Activated T-cell treated with anti-CD3 and anti-CD28 coated beads, Interleukin-2, amount 50 U/mL, for 72 hours (primary cell): Measurements from ENCODE around the gene OPRM1. TPM values are rescaled to one million over a fixed set of nuclear protein-coding genes. Genes with fewer than 3 reads are reported as not detected.

Experiments
- ATAC-seq, 2 donors: fragments of 150-1000 bp; cut with Tn5 transposase; replicated peaks in 1 of 2; 2 replicates each; pipeline ENCODE4 v1.10.0; 2021; ENCODE audit warnings: moderate library complexity in 2 of 2, mild to moderate bottlenecking in 1 of 2
- DNase-seq, 2 donors: peaks; one replicate each; pipeline ENCODE4 v3.0.0; 2021 to 2022; ENCODE audit warnings: mixed read lengths in 1 of 2
- H3K27ac Mint-ChIP-seq: one replicate; pipeline ENCODE4 v1.8.0; 2022; ENCODE audit warnings: mild to moderate bottlenecking, moderate library complexity, mixed read lengths
- H3K27me3 Mint-ChIP-seq: one replicate; pipeline ENCODE4 v1.8.0; 2022; ENCODE audit warnings: low read depth, mixed read lengths
- H3K36me3 Mint-ChIP-seq, 2 donors: one replicate each; pipeline ENCODE4 v1.8.0; 2022; ENCODE audit warnings: mixed read lengths in 2 of 2, mild to moderate bottlenecking in 1 of 2; ENCODE audit not compliant: insufficient read depth in 2 of 2
- H3K4me1 Mint-ChIP-seq: one replicate; pipeline ENCODE4 v1.8.0; 2022; ENCODE audit warnings: low read depth, mixed read lengths
- H3K4me3 Mint-ChIP-seq, 2 donors: one replicate each; pipeline ENCODE4 v1.8.0; 2022; ENCODE audit warnings: mild to moderate bottlenecking in 2 of 2, mixed read lengths in 2 of 2, moderate library complexity in 2 of 2
- H3K9me3 Mint-ChIP-seq, 2 donors: one replicate each; pipeline ENCODE4 v1.8.0; 2022; ENCODE audit warnings: mixed read lengths in 2 of 2
- total RNA-seq, 2 donors: library from RNA; stranded (reverse); gene quantifications; one replicate each; pipeline ENCODE4 v1.2.3, GENCODE V29; 2022

The OPRM1 gene
- total RNA-seq, 2 donors from 2014 or later = not detected

DNA sequence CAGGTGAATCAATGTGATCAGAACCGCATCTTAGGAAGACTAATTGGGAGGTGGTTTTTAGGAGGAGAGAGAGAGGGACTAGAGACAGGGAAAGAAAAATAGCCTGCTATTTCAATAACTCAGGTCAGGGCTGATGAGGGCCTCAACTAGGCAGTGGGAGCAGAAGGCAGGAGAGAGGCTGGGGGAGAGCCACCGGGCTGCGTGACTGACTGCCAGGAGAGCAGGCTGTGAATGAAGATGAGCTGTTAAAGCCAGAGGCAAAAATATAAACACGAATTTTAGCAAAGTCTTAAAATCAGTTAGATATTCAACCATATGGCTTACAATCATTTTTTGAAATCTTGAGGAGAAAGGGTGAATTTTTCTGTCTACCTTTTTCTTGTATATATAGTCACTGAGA, 168.0 kb downstream of the OPRM1 start:
- DNase-seq (no peak), ATAC-seq (no peak)
- Mint-ChIP-seq H3K27ac (no peak overlapping the region), H3K4me3 (no peak overlapping the region), H3K36me3 (peaks cover 7 to 25% of the 10 kb centered on the region in 2 donors), H3K27me3 (no peaks in the 10 kb centered on the region), H3K9me3 (no peaks in the 10 kb centered on the region), H3K4me1 (peaks cover 38% of the 10 kb centered on the region)

DNA sequence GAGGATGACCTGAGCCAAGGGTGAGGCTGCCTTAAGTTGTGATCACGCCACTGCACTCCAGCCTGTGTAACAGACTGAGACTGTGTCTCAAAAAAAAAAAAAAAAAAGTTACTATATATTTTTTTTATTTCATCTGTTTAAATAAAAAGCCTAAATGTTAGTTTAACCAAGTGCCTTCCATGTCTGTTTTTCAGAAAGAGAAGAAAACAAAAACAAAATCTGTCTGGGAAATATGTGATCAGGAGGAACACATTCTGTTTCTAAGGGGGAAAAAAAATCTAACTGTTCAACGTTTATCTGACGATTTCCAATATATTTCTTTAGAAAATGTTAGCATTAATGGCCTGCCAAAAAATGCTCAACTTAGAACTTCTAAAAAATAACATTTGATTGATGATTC, 170.5 kb downstream of the OPRM1 start:
- H3K9me3 Mint-ChIP-seq = no peaks in the 10 kb centered on the region
- H3K27ac Mint-ChIP-seq = no peak overlapping the region
- H3K36me3 Mint-ChIP-seq = peaks cover 3 to 16% of the 10 kb centered on the region in 2 donors

DNA sequence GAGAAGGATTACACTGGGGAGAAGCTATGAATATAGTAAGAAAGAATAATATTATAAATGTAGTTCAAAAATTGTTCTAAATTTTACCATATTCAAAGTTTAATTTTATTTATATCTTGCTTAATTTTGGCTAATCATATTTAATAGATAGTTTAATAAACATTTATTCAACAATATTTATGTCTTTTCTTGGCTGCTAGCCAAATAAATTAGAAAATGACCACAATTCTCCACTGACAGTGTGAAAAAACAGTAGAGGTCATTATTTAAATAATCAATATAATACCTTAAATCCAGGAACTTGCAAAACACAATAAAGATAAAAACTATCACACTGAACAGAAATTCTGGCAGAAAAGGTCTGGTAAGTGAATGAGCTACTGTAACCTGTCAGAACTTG, 171.6 kb downstream of the OPRM1 start:
- H3K4me1 Mint-ChIP-seq = peaks cover 29% of the 10 kb centered on the region
- no peak for DNase-seq
- no peak for ATAC-seq
- H3K27ac Mint-ChIP-seq = peak overlapping the region; percentile 12
- no peaks in the 10 kb centered on the region for H3K9me3 Mint-ChIP-seq
- no peaks in the 10 kb centered on the region for H3K27me3 Mint-ChIP-seq
- no peak overlapping the region for H3K4me3 Mint-ChIP-seq
- H3K36me3 Mint-ChIP-seq = peaks cover 2 to 16% of the 10 kb centered on the region in 2 donors

More for the DNA sequence above, 170.5 kb downstream of the OPRM1 start:
- H3K4me3 Mint-ChIP-seq = no peak overlapping the region
- no peaks in the 10 kb centered on the region for H3K27me3 Mint-ChIP-seq
- peaks cover 25% of the 10 kb centered on the region for H3K4me1 Mint-ChIP-seq
- no peak for ATAC-seq
- DNase-seq = no peak

DNA sequence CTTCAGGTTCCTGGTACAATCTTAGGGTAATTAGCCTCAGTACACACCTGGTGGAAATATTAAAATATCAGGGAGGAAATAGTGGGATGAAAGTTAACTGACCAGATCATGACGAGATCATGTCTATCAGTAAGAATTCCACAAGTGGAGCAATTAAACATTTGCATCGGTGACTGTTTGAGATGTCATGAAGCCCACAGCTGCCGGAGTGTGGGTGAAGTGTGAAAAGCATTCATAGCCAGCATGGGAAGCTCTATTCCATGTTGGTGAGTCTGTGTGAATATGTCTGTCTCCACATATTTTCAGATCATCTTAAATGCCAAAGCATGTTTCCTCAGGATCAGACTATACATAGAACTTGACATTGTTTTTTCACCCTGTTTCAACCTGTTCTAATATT, 174.7 kb downstream of the OPRM1 start:
- peaks cover 41% of the 10 kb centered on the region for H3K4me1 Mint-ChIP-seq
- H3K9me3 Mint-ChIP-seq = no peaks in the 10 kb centered on the region
- DNase-seq (no peak), ATAC-seq (no peak)
- no peak overlapping the region for H3K4me3 Mint-ChIP-seq
- peaks cover 0 to 3% of the 10 kb centered on the region in 2 donors for H3K36me3 Mint-ChIP-seq
- no peak overlapping the region for H3K27ac Mint-ChIP-seq
- no peaks in the 10 kb centered on the region for H3K27me3 Mint-ChIP-seq

DNA sequence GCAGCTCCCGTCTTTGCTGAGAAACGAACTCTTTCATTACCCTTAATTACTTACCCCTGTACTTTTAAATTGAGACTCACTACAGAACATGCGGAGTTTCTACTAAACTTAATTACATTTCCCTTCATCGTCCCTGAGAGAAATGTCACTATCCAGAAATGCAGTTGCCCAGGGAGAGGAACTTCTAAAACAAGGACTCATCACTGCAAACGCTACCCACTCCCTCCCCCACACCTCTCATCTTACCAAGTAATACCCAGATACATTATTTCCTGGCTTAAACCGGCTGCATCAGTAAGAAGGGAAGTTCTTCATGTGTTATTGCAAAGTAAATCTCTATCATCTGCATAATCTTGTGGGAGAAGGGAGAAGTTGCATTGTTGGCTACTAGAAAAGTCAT, 179.3 kb downstream of the OPRM1 start:
- H3K27me3 Mint-ChIP-seq = no peaks in the 10 kb centered on the region
- no peak for DNase-seq
- peak overlapping the region; percentile 68 to 80 for H3K4me3 Mint-ChIP-seq
- peak; percentile 55 to 73 for ATAC-seq
- peaks cover 0 to 5% of the 10 kb centered on the region in 2 donors for H3K36me3 Mint-ChIP-seq
- H3K9me3 Mint-ChIP-seq = no peaks in the 10 kb centered on the region
- peaks cover 62% of the 10 kb centered on the region for H3K4me1 Mint-ChIP-seq
- peak overlapping the region; percentile 86 for H3K27ac Mint-ChIP-seq

- DNase-seq (no peak), ATAC-seq (no peak)
- no peaks in the 10 kb centered on the region for H3K9me3 Mint-ChIP-seq
- no peaks in the 10 kb centered on the region for H3K27me3 Mint-ChIP-seq
- no peak overlapping the region for H3K27ac Mint-ChIP-seq
- H3K4me1 Mint-ChIP-seq = peaks cover 67% of the 10 kb centered on the region
- peak overlapping the region; percentile 68 to 80 for H3K4me3 Mint-ChIP-seq
- peaks cover 0 to 5% of the 10 kb centered on the region in 2 donors for H3K36me3 Mint-ChIP-seq
Measured at GRCh38 chr6:154218787-154219186, 179.7 kb downstream of the OPRM1 start.

GRCh38 chr6:154219250-154219649, 180.2 kb downstream of the OPRM1 start:
- DNase-seq (no peak), ATAC-seq (no peak)
- H3K27ac Mint-ChIP-seq = no peak overlapping the region
- peaks cover 0 to 5% of the 10 kb centered on the region in 2 donors for H3K36me3 Mint-ChIP-seq
- peaks cover 67% of the 10 kb centered on the region for H3K4me1 Mint-ChIP-seq
- peak overlapping the region; percentile 68 to 80 for H3K4me3 Mint-ChIP-seq
- H3K27me3 Mint-ChIP-seq = no peaks in the 10 kb centered on the region
- no peaks in the 10 kb centered on the region for H3K9me3 Mint-ChIP-seq

DNA sequence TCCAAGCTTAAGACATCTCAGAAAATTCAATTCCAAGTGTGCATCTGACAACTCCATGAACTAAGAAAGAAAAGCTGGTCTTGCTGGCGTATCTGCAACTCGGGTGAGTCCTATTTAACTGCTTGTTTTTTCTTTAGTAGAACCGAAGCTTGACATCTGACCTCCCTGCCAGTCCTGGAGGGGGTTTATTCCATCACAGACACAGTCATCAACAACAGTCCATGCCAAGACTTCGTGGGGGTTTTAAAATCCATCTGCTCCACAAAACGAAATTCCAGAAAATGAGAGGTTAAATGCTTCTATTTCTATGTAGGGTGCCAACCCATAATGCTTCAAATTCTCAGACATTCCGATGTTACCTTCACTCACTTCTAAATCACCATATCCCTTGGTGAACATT, 183.7 kb downstream of the OPRM1 start:
- Mint-ChIP-seq H3K27ac (no peak overlapping the region), H3K36me3 (peaks cover 0 to 6% of the 10 kb centered on the region in 2 donors), H3K9me3 (no peaks in the 10 kb centered on the region), H3K27me3 (no peaks in the 10 kb centered on the region), H3K4me3 (peak overlapping the region in 1 of 2 donors; percentile 21), H3K4me1 (peaks cover 73% of the 10 kb centered on the region)
- ATAC-seq (no peak), DNase-seq (no peak)

DNA sequence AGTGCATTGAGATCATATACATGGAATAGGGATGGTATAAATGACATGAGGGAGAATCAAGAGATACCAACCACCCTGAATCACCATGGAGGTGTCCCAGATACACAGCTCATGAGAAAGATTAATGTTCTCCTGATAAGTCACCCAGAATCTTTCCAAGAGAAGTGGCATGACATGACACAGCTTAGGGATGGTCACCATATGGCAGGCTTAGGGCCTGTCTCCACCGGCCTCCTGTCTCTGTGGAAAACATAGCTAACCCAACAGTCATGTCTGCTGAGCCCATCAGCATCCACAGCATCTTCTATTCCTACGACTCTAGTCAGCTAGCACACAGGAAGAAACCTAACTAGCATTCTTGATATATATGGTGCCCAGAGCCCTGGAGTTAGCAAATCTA, 184.3 kb downstream of the OPRM1 start:
- H3K36me3 Mint-ChIP-seq = peaks cover 0 to 6% of the 10 kb centered on the region in 2 donors

DNA sequence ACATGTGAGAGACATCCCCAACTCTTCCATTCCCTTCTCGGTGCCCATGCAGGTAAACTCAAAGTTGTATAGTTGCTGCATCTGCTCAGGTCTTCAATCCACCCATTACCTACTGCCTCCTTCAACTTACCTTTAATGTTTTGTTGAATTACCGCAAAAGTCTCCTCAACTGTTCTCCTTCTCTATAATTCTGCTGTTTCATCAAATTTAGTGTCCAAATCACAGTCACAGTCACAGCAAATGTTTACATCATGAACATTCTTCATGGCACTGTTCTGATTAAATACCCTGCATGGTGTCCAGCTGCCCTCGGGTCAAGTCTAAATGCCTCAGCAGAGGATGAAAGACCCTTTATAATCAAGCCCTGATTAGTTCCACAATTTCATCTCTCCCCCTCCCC, 187.4 kb downstream of the OPRM1 start:
- peaks cover 86% of the 10 kb centered on the region for H3K4me1 Mint-ChIP-seq
- H3K36me3 Mint-ChIP-seq = peaks cover 0 to 7% of the 10 kb centered on the region in 2 donors

More for the DNA sequence above, 184.3 kb downstream of the OPRM1 start:
- H3K27ac Mint-ChIP-seq = no peak overlapping the region
- H3K4me1 Mint-ChIP-seq = peaks cover 72% of the 10 kb centered on the region
- ATAC-seq (peak in 1 of 2 donors; percentile 32), DNase-seq (no peak)
- H3K9me3 Mint-ChIP-seq = no peaks in the 10 kb centered on the region
- H3K4me3 Mint-ChIP-seq = peak overlapping the region; percentile 7 to 80
- H3K27me3 Mint-ChIP-seq = no peaks in the 10 kb centered on the region

GRCh38 chr6:154227862-154228520, 189.0 kb downstream of the OPRM1 start:
- H3K4me3 Mint-ChIP-seq = peak overlapping the region in 1 of 2 donors; percentile 15

More for the DNA sequence above, 187.4 kb downstream of the OPRM1 start:
- Mint-ChIP-seq H3K9me3 (no peaks in the 10 kb centered on the region), H3K27ac (peak overlapping the region; percentile 13), H3K4me3 (peak overlapping the region in 1 of 2 donors; percentile 23), H3K27me3 (no peaks in the 10 kb centered on the region)
- DNase-seq (no peak), ATAC-seq (no peak)

DNA sequence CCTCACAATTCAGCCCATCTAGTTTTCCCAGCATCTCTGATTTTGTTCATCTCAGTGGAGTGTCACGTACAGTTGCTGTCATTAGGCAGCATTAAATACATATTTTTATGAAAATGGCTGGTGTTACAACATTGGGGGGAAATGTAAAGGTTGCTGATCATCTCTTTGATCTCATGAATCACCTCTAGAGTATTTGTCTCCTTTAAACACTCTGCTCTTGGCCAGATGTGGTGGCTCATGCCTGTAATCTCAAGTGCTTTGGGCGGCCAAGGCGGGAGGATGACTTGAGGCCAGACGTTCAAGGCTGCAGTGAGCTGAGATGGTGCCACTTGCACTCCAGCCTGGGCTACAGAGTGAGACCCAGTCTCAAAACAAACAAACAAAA, 189.5 kb downstream of the OPRM1 start:
- Mint-ChIP-seq H3K36me3 (peaks cover 0 to 7% of the 10 kb centered on the region in 2 donors), H3K9me3 (no peaks in the 10 kb centered on the region), H3K27ac (peak overlapping the region; percentile 52), H3K27me3 (no peaks in the 10 kb centered on the region), H3K4me3 (peak overlapping the region in 1 of 2 donors; percentile 15), H3K4me1 (peaks cover 90% of the 10 kb centered on the region)
- ATAC-seq (no peak), DNase-seq (no peak)

More at GRCh38 chr6:154227862-154228520, 189.0 kb downstream of the OPRM1 start:
- H3K9me3 Mint-ChIP-seq = no peaks in the 10 kb centered on the region
- peaks cover 90% of the 10 kb centered on the region for H3K4me1 Mint-ChIP-seq
- H3K27ac Mint-ChIP-seq = peak overlapping the region; percentile 52
- DNase-seq (no peak), ATAC-seq (no peak)
- H3K36me3 Mint-ChIP-seq = peaks cover 0 to 7% of the 10 kb centered on the region in 2 donors
- no peaks in the 10 kb centered on the region for H3K27me3 Mint-ChIP-seq

DNA sequence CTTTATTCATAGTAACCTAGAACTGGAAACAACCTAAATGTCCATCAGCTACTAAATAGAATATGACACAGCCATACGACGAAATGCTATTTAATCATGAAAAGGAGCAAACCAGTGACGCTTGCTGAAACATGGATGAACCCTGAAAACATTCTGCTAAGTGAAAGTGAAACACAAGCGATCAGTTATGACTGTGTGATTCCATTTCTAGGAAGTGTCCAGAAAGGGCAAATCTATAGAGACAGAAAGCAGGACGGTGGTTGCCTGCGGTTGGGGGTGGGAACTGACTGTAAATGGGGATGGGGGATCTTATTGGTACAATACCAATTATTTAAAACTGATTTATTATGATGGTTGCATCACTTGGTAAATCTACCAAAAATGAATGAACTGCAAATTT, 190.7 kb downstream of the OPRM1 start:
- peaks cover 90% of the 10 kb centered on the region for H3K4me1 Mint-ChIP-seq
- ATAC-seq = peak; percentile 84

GRCh38 chr6:154230393-154230792, 191.4 kb downstream of the OPRM1 start:
- ATAC-seq = no peak
- DNase-seq = no peak
- no peaks in the 10 kb centered on the region for H3K9me3 Mint-ChIP-seq
- peak overlapping the region; percentile 85 to 95 for H3K4me3 Mint-ChIP-seq
- no peaks in the 10 kb centered on the region for H3K27me3 Mint-ChIP-seq
- H3K4me1 Mint-ChIP-seq = peaks cover 88% of the 10 kb centered on the region
- peak overlapping the region; percentile 82 for H3K27ac Mint-ChIP-seq
- peaks cover 0 to 7% of the 10 kb centered on the region in 2 donors for H3K36me3 Mint-ChIP-seq

More for the DNA sequence above, 190.7 kb downstream of the OPRM1 start:
- Mint-ChIP-seq H3K36me3 (peaks cover 0 to 7% of the 10 kb centered on the region in 2 donors), H3K4me3 (peak overlapping the region; percentile 85 to 95), H3K27me3 (no peaks in the 10 kb centered on the region), H3K27ac (peak overlapping the region; percentile 82), H3K9me3 (no peaks in the 10 kb centered on the region)
- DNase-seq = peak; percentile 68 to 77
